ENCODE results near the gene NFATC1.

- TF ChIP-seq CTCF (IDR thresholded peaks at IDR 0.05; ENCODE audit: low read depth, low read length, poor library complexity, severe bottlenecking) (no peak), EZH2phosphoT487 (IDR thresholded peaks at IDR 0.05; ENCODE audit: borderline replicate concordance, low read length) (no peak)
Observed at GRCh38 chr18:79526468-79527460, 131.0 kb downstream of the NFATC1 start.
